Spleen (tissue), 11 donors: ENCODE results near the gene TMEM117. TPM values are rescaled to one million over a fixed set of nuclear protein-coding genes. Genes with fewer than 3 reads are reported as not detected.

Experiments used
- DNase-seq: peaks from one replicate; pipeline ENCODE4 v3.0.0-alpha.2; 2020
- H3K27ac ChIP-seq, 8 donors: fragments of 200-600 bp; sonication (generic) in 7 of 8; 1 replicate in 4 of 8; 2 replicates in 4 of 8; pipeline versions ENCODE4 v1.5.0 to v1.8.0; 2016 to 2021; ENCODE audit warnings: inconsistent platforms in 4 of 8, mild to moderate bottlenecking in 4 of 8, moderate library complexity in 1 of 8
- H3K27me3 ChIP-seq, 7 donors: fragments of 200-600 bp; sonication (generic) in 6 of 7; replicated peaks in 1 of 7; 1 replicate in 4 of 7; 2 replicates in 3 of 7; pipeline versions ENCODE4 v1.5.0 to v1.8.0; 2016 to 2021; ENCODE audit warnings: inconsistent platforms in 3 of 7, mild to moderate bottlenecking in 1 of 7
- H3K36me3 ChIP-seq, 6 donors: fragments of 200-600 bp; sonication (generic) in 5 of 6; 1 replicate in 4 of 6; 2 replicates in 2 of 6; pipeline versions ENCODE4 v1.5.0 to v1.8.0; 2016 to 2021; ENCODE audit warnings: inconsistent platforms in 2 of 6
- H3K4me1 ChIP-seq, 6 donors: fragments of 200-600 bp; sonication (generic) in 5 of 6; 1 replicate in 3 of 6; 2 replicates in 3 of 6; pipeline versions ENCODE4 v1.5.0 to v1.8.0; 2016 to 2021; ENCODE audit warnings: inconsistent platforms in 3 of 6
- H3K4me3 ChIP-seq, 8 donors: fragments of 200-600 bp; sonication (generic) in 7 of 8; 1 replicate in 4 of 8; 2 replicates in 4 of 8; pipeline versions ENCODE4 v1.5.0 to v1.8.0; 2016 to 2021; ENCODE audit warnings: inconsistent platforms in 4 of 8, mild to moderate bottlenecking in 4 of 8, moderate library complexity in 2 of 8
- H3K9me3 ChIP-seq, 8 donors: fragments of 200-600 bp; sonication (generic) in 7 of 8; 1 replicate in 4 of 8; 2 replicates in 4 of 8; pipeline versions ENCODE4 v1.5.0 to v1.8.0; 2016 to 2021; ENCODE audit warnings: inconsistent platforms in 4 of 8
- POLR2A ChIP-seq, 3 donors: fragments of 450-650 bp; IDR thresholded peaks; one replicate each; pipeline ENCODE4 v1.5.1; 2017; ENCODE audit warnings: antibody characterized with exemption in 3 of 3, mild to moderate bottlenecking in 1 of 3
- POLR2AphosphoS5 ChIP-seq, 3 donors: sonication (generic); formaldehyde crosslinking; IDR thresholded peaks; one replicate each; pipeline ENCODE4 v1.5.1; 2017; ENCODE audit warnings: antibody characterized with exemption in 3 of 3
- WGBS, 5 donors: extraction: QIAGEN DNeasy Blood & Tissue Kit in 3 of 5; methylation state at CpG; one replicate each; pipeline versions ENCODE4 v1.1.5 to v1.1.7; 2013 to 2018; 5-methylcytosine and 5-hydroxymethylcytosine counted together
- intact Hi-C: fragments of 100-400 bp; cut with DNase I; formaldehyde crosslinking; loops from one replicate; pipeline ENCODE4 v1.15.0; 2023; ENCODE audit warnings: low total_unique reads
- polyA plus RNA-seq, 3 donors: library from polyadenylated mRNA; stranded (reverse); fragments of 200-250 nt; gene quantifications; one replicate each; pipeline ENCODE4 v1.2.1, GENCODE V29; 2013
- total RNA-seq, 7 donors: library from RNA; depleted of rRNA in 3 of 7; stranded (reverse); fragments of >200 nt in 3 of 7; fragmentation: NEBNext Ultra II Directional in 4 of 7; extraction: Animal tissue kit (Norgen Biotek cat#: 25700) in 4 of 7; gene quantifications; one replicate each; pipeline versions ENCODE4 v1.1.0 to v1.2.1, GENCODE V29; 2016 to 2021
- TF ChIP-seq, protein P1 (sequence below), 11 experiments: fragments of 200-600 bp in 7 of 11; fragments of 450-650 bp in 4 of 11; sonication (generic) in 4 of 11; IDR thresholded peaks in 8 of 11; conservative IDR thresholded peaks in 3 of 11; 1 replicate in 7 of 11; 2 replicates in 4 of 11; pipeline versions ENCODE4 v1.4.0 to v1.8.0; 2016 to 2021; ENCODE audit warnings: antibody characterized with exemption in 11 of 11, inconsistent platforms in 4 of 11, mild to moderate bottlenecking in 1 of 11
- donor health status: healthy with polysubstance abuse.
- donor health status: DM: no; HTN: no; CAD: no; lungs with moderate emphysema.
- donor health status: DM: no; HTN: no; CAD: no.
- donor health status: Bipolar disorder and iron deficiency.
- donor health status: healthy.
- donor health status: DM: no; HTN: no; CAD: no.
- donor health status: DM: yes; HTN: yes; CAD: no.

The TMEM117 gene
- total and polyA plus RNA-seq, 10 donors = 1.7 to 24.5 (median 5.0) TPM

DNA sequence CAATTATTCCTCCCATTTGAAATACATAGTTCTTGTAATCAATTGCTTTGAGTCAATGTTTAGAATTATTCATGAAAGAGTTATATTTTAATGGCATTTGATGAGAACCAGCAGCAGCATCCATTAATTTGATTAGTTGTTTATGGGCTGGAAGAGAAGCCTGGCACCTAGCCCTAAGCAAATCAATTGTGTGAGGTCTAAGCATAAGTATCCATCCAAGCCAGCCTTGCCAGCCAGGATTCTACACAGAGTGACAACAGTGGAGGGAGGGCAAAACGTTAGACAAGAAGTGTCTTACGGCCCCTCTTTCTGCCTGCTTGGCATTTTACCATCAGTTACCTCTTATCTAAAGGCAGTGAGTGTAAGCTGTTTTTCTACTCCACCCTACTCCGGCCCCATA is 561.8 kb downstream of the TMEM117 start:
- Histone ChIP-seq H3K36me3 (no peaks in the 10 kb centered on the region), H3K9me3 (peaks cover 0 to 9% (median 0%) of the 10 kb centered on the region in 8 donors), H3K4me1 (no peaks in the 10 kb centered on the region), H3K27ac (no peak overlapping the region), H3K4me3 (no peak overlapping the region), H3K27me3 (no peaks in the 10 kb centered on the region)
- intact Hi-C loops = no loop called here
- TF ChIP-seq, protein P1, sequence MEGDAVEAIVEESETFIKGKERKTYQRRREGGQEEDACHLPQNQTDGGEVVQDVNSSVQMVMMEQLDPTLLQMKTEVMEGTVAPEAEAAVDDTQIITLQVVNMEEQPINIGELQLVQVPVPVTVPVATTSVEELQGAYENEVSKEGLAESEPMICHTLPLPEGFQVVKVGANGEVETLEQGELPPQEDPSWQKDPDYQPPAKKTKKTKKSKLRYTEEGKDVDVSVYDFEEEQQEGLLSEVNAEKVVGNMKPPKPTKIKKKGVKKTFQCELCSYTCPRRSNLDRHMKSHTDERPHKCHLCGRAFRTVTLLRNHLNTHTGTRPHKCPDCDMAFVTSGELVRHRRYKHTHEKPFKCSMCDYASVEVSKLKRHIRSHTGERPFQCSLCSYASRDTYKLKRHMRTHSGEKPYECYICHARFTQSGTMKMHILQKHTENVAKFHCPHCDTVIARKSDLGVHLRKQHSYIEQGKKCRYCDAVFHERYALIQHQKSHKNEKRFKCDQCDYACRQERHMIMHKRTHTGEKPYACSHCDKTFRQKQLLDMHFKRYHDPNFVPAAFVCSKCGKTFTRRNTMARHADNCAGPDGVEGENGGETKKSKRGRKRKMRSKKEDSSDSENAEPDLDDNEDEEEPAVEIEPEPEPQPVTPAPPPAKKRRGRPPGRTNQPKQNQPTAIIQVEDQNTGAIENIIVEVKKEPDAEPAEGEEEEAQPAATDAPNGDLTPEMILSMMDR (IDR thresholded peaks at IDR 0.05 in 8 of 11, conservative IDR thresholded peaks at IDR 0.05 in 3 of 11) = no peak
- TF ChIP-seq POLR2AphosphoS5 (IDR thresholded peaks at IDR 0.05) = no peak
- no peak for TF ChIP-seq POLR2A (IDR thresholded peaks at IDR 0.05)
- DNase-seq = no peak
- WGBS, 5 donors = 60 to 79% (median 77%) methylated on average over 3 of the region's 3 CpGs

DNA sequence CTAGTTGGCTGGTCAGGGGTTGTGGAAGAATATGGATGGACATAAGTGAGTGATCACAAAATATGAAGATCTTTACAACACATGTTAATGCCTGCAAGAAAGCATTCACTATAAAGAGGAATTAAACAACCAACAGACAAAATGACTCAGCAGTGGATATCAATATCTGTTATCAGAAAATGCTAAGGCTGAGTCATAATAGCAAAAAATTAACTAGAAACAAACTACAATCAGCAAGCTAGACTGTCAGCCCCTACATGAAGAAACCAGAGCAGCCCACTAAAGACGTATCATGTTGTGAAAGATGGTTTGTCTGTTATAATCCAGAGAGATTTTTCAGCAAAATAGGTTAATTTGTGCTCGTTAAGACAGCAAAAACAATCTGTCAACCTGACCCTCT is 567.3 kb downstream of the TMEM117 start:
- no peak for TF ChIP-seq POLR2AphosphoS5 (IDR thresholded peaks at IDR 0.05)
- no peak for TF ChIP-seq POLR2A (IDR thresholded peaks at IDR 0.05)
- TF ChIP-seq, protein P1 (IDR thresholded peaks at IDR 0.05 in 8 of 11, conservative IDR thresholded peaks at IDR 0.05 in 3 of 11) = no peak
- 38 to 64% (median 56%) methylated on average over 2 of the region's 2 CpGs for WGBS, 5 donors

DNA sequence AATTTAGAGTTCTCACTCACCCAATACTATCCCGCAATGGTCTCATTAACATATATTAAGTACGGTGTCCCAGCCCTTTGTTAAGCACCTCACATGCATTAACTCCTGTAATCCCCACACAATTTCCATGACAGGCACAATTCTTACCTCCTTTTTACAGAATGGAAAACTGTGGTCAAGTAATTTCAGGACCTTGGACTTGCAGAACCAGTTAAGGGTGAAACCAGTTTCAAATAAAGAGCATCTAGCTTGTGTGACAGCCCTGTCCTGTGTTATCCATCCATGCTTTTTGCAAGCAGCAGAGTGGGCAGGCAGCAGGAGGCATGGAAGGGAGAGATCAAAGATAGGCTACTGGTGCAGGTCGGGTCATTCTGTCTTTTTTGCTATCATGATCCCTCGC is 569.4 kb downstream of the TMEM117 start:
- Histone ChIP-seq H3K4me3 (no peak overlapping the region), H3K4me1 (no peaks in the 10 kb centered on the region), H3K27me3 (no peaks in the 10 kb centered on the region), H3K9me3 (peaks cover 0 to 15% (median 0%) of the 10 kb centered on the region in 8 donors), H3K36me3 (no peaks in the 10 kb centered on the region), H3K27ac (no peak overlapping the region)
- intact Hi-C loops = no loop called here
- WGBS, 5 donors = 25 to 38% (median 34%) methylated on average over 4 of the region's 4 CpGs
- TF ChIP-seq, protein P1 (IDR thresholded peaks at IDR 0.05 in 8 of 11, conservative IDR thresholded peaks at IDR 0.05 in 3 of 11) = no peak
- no peak for TF ChIP-seq POLR2AphosphoS5 (IDR thresholded peaks at IDR 0.05)
- TF ChIP-seq POLR2A (IDR thresholded peaks at IDR 0.05) = no peak
- no peak for DNase-seq

More for the DNA sequence above, 567.3 kb downstream of the TMEM117 start:
- H3K9me3 ChIP-seq = peaks cover 0 to 10% (median 0%) of the 10 kb centered on the region in 8 donors
- no peak for DNase-seq
- intact Hi-C loops = no loop called here
- no peaks in the 10 kb centered on the region for H3K27me3 ChIP-seq
- H3K4me1 ChIP-seq = no peaks in the 10 kb centered on the region
- H3K27ac ChIP-seq = no peak overlapping the region
- H3K4me3 ChIP-seq = no peak overlapping the region
- H3K36me3 ChIP-seq = no peaks in the 10 kb centered on the region

DNA sequence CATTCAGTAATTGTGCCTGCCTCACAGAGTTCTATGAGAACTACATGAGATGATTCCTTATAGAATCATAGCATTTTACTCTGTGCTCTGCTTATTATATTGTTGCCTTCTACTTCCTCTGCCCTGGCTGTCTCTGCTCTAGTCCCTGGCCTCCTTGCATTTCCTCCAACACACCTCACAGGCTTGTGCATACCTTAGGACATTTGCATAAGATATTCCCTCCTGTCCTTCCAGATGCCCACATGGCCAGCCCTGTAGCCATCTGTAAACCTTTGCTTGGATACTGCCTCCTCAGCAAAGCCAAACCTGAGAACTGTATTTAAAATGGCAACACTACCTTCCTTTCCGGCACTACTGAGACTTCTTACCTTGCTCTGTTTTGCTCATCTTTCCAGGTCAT is 586.7 kb downstream of the TMEM117 start:
- no peaks in the 10 kb centered on the region for H3K27me3 ChIP-seq
- H3K4me3 ChIP-seq = no peak overlapping the region
- no peak for DNase-seq
- no peaks in the 10 kb centered on the region for H3K36me3 ChIP-seq
- H3K4me1 ChIP-seq = no peaks in the 10 kb centered on the region
- TF ChIP-seq, protein P1 (IDR thresholded peaks at IDR 0.05 in 8 of 11, conservative IDR thresholded peaks at IDR 0.05 in 3 of 11) = no peak
- TF ChIP-seq POLR2AphosphoS5 (IDR thresholded peaks at IDR 0.05) (no peak), POLR2A (IDR thresholded peaks at IDR 0.05) (no peak)
- no peaks in the 10 kb centered on the region for H3K9me3 ChIP-seq
- WGBS, 5 donors = 87 to 100% (median 92%) methylated on average over 1 of the region's 1 CpG
- no peak overlapping the region for H3K27ac ChIP-seq
- intact Hi-C loops = no loop called here
